Uterus (tissue), 2 donors: ENCODE measurements around the gene MYO18B.

Source experiments
- CTCF ChIP-seq, 4 experiments: fragments of 200-600 bp in 2 of 4; fragments of 450-650 bp in 2 of 4; sonication (generic) in 2 of 4; IDR thresholded peaks; one replicate each; pipeline ENCODE4 v1.5.1; 2016 to 2019; ENCODE audit warnings: antibody characterized with exemption in 4 of 4, mild to moderate bottlenecking in 2 of 4, moderate library complexity in 1 of 4
- POLR2A ChIP-seq, 2 donors: fragments of 450-650 bp; IDR thresholded peaks; one replicate each; pipeline ENCODE4 v1.6.1; 2016; ENCODE audit warnings: antibody characterized with exemption in 2 of 2, mild to moderate bottlenecking in 1 of 2, moderate library complexity in 1 of 2

- TF ChIP-seq POLR2A (IDR thresholded peaks at IDR 0.05) = no peak
- no peak for TF ChIP-seq CTCF (IDR thresholded peaks at IDR 0.05)
These were observed 146.5 kb downstream of the MYO18B start for GRCh38 chr22:25888399-25889054.
